Endothelial cell of umbilical vein (primary cell): ENCODE measurements around the gene EFTUD2. TPM values are rescaled to one million over a fixed set of nuclear protein-coding genes. Genes with fewer than 3 reads are reported as not detected.

ENCODE experiments used
- BruUV-seq: library from RNA; stranded (reverse); fragments of 400-500 nt; replicated peaks from 2 replicates; lab custom pipeline; 2021; lab: Mats Ljungman, UMichigan
- CTCF ChIA-PET: fragments of 300-600, 350-600 bp; sonication (Branson Sonifier 250); formaldehyde crosslinking; loops from one replicate; lab custom pipeline; 2021; ENCODE audit warnings: antibody characterized with exemption, inconsistent platforms; lab: Charles Lee
- POLR2A ChIA-PET: fragments of 300-600, 350-600 bp; sonication (Branson Sonifier 250); formaldehyde crosslinking; loops from one replicate; lab custom pipeline; 2021; ENCODE audit warnings: antibody characterized with exemption, inconsistent platforms; lab: Charles Lee
- DNase-seq: peaks from one replicate; pipeline ENCODE4 v3.0.0-alpha.2; 2011; ENCODE audit warnings: low read depth, low spot score
- FAIRE-seq: peaks from 2 replicates; lab custom pipeline; 2011; peaks lifted over from hg19 to GRCh38; lab: Jason Lieb, UNC
- H2AFZ ChIP-seq: 2 replicates; pipeline ENCODE4 v1.6.0; 2012; ENCODE audit warnings: low read depth, low read length, control low read depth, inconsistent platforms
- H3K27ac ChIP-seq: 2 replicates; pipeline ENCODE4 v1.5.1; 2011; ENCODE audit warnings: low read depth, mild to moderate bottlenecking, control low read depth, low read length, moderate library complexity; ENCODE audit not compliant: insufficient read depth
- H3K27me3 ChIP-seq, 2 experiments: 2 replicates each; pipeline versions ENCODE4 v1.6.0 to v1.6.1; 2011; ENCODE audit warnings: low read length in 2 of 2, mixed read lengths in 1 of 2; ENCODE audit not compliant: control insufficient read depth in 2 of 2, insufficient read depth in 2 of 2
- H3K36me3 ChIP-seq, 2 experiments: 2 replicates in 1 of 2; 3 replicates in 1 of 2; pipeline ENCODE4 v1.5.1; 2011; ENCODE audit warnings: low read length in 2 of 2, mild to moderate bottlenecking in 1 of 2, moderate library complexity in 1 of 2; ENCODE audit not compliant: control insufficient read depth in 2 of 2, insufficient read depth in 2 of 2; ENCODE audit errors: extremely low read depth in 1 of 2
- H3K4me1 ChIP-seq: 3 replicates; pipeline ENCODE4 v1.5.1; 2011; ENCODE audit warnings: mild to moderate bottlenecking, low read length; ENCODE audit not compliant: control insufficient read depth, insufficient read depth; ENCODE audit errors: extremely low read depth
- H3K4me2 ChIP-seq: 2 replicates; pipeline ENCODE4 v1.6.1; 2011; ENCODE audit warnings: low read length, control low read depth, mixed read lengths; ENCODE audit not compliant: insufficient read depth
- H3K4me3 ChIP-seq, 3 experiments: fragments of 200-600 bp in 1 of 3; sonication (generic), shearing (Covaris generic) in 1 of 3; replicated peaks in 1 of 3; 2 replicates each; pipeline ENCODE4 v1.5.1; 2011 to 2016; ENCODE audit warnings: control low read depth in 3 of 3, low read length in 3 of 3, mild to moderate bottlenecking in 2 of 3, inconsistent platforms in 1 of 3, low read depth in 1 of 3, moderate library complexity in 1 of 3; ENCODE audit not compliant: insufficient read depth in 1 of 3
- H3K79me2 ChIP-seq: 2 replicates; pipeline ENCODE4 v1.6.0; 2012; ENCODE audit warnings: low read length, inconsistent platforms; ENCODE audit not compliant: control insufficient read depth, insufficient read depth
- H3K9ac ChIP-seq: replicated peaks from 2 replicates; pipeline ENCODE3; 2011; ENCODE audit warnings: low read length, control low read depth; ENCODE audit not compliant: insufficient read depth; ENCODE audit errors: extremely low read depth
- H3K9me1 ChIP-seq: replicated peaks from 3 replicates; pipeline ENCODE4 v1.6.0; 2011; ENCODE audit warnings: mild to moderate bottlenecking, low read length; ENCODE audit not compliant: control insufficient read depth, insufficient read depth; ENCODE audit errors: extremely low read depth
- H3K9me3 ChIP-seq: replicated peaks from 2 replicates; pipeline ENCODE4 v1.5.1; 2012; ENCODE audit warnings: low read length, inconsistent platforms; ENCODE audit not compliant: control insufficient read depth, insufficient read depth
- H4K20me1 ChIP-seq: replicated peaks from 2 replicates; pipeline ENCODE3; 2011; ENCODE audit warnings: mild to moderate bottlenecking, low read length; ENCODE audit not compliant: control insufficient read depth, insufficient read depth; ENCODE audit errors: extremely low read depth
- EZH2 ChIP-seq: IDR thresholded peaks from 2 replicates; pipeline ENCODE4 v1.6.1; 2012; ENCODE audit warnings: borderline replicate concordance, low read depth, mild to moderate bottlenecking, moderate library complexity, low read length, inconsistent platforms; ENCODE audit not compliant: severe bottlenecking
- FOS ChIP-seq: IDR thresholded peaks from 2 replicates; pipeline ENCODE4 v1.6.1; 2011; ENCODE audit warnings: mild to moderate bottlenecking, low read length, moderate library complexity, borderline replicate concordance; ENCODE audit not compliant: insufficient read depth
- GATA2 ChIP-seq: IDR thresholded peaks from 2 replicates; pipeline ENCODE4 v1.7.0; 2011; ENCODE audit warnings: low read depth, mild to moderate bottlenecking, moderate library complexity, mixed read lengths, low read length; ENCODE audit not compliant: insufficient read length, insufficient read depth
- JUN ChIP-seq: IDR thresholded peaks from 2 replicates; pipeline ENCODE4 v1.6.1; 2011; ENCODE audit warnings: borderline replicate concordance, low read depth; ENCODE audit not compliant: insufficient read length, insufficient read depth
- MAX ChIP-seq: IDR thresholded peaks from 2 replicates; pipeline ENCODE4 v1.6.1; 2011; ENCODE audit not compliant: insufficient read depth, insufficient read length
- MYC ChIP-seq: IDR thresholded peaks from one replicate; pipeline ENCODE4 v1.6.1; 2011; ENCODE audit warnings: mild to moderate bottlenecking, low read depth, low read length
- POLR2A ChIP-seq: IDR thresholded peaks from 2 replicates; pipeline ENCODE4 v1.6.1; 2012; ENCODE audit warnings: low read depth, mild to moderate bottlenecking, control low read depth, low read length
- POLR2AphosphoS5 ChIP-seq: IDR thresholded peaks from 2 replicates; pipeline ENCODE4 v1.6.1; 2012; ENCODE audit warnings: low read depth, mild to moderate bottlenecking, control low read depth, low read length, moderate library complexity; ENCODE audit not compliant: insufficient read depth
- dilution Hi-C: fragments of 300-500 bp; cut with MboI; formaldehyde crosslinking; loops from one replicate; pipeline ENCODE4 v1.15.0; 2019; ENCODE audit warnings: low sequenced_read_pairs; ENCODE audit not compliant: extremely low pct_ligation_motif_present
- intact Hi-C: fragments of 100-400 bp; cut with micrococcal nuclease; formaldehyde crosslinking; loops from one replicate; pipeline ENCODE4 v1.10.0; 2022
- polyA plus RNA-seq, 4 experiments: library from polyadenylated mRNA; depleted of rRNA in 3 of 4; stranded (reverse) in 3 of 4; unstranded in 1 of 4; fragments of >200 nt; gene quantifications; 2 replicates each; pipeline versions ENCODE4 v1.2.1 to v1.2.3, GENCODE V29; 2011 to 2012; ENCODE audit warnings: missing spikeins in 1 of 4
- total RNA-seq: library from RNA; stranded (reverse); gene quantifications from 2 replicates; pipeline ENCODE4 v1.2.3, GENCODE V29; 2021

Gene EFTUD2
- total and polyA plus RNA-seq, 2 donors (not counting 3 experiments of a cell fraction or from before 2014, with no cell fraction given): 125 to 170 TPM

- Histone ChIP-seq H3K79me2 (no peaks in the 10 kb centered on the region), H4K20me1 (no peaks in the 10 kb centered on the region), H3K4me1 (peaks cover 14% of the 10 kb centered on the region), H3K9me3 (no peaks in the 10 kb centered on the region), H3K9ac (no peak overlapping the region), H3K9me1 (no peaks in the 10 kb centered on the region), H3K27ac (peak overlapping the region; percentile 15), H3K36me3 (peaks cover 21 to 36% of the 10 kb centered on the region in 2 experiments), H3K27me3 (no peaks in the 10 kb centered on the region), H2AFZ (no peak overlapping the region), H3K4me2 (no peak overlapping the region), H3K4me3 (no peak overlapping the region)
- TF ChIP-seq GATA2: peak; percentile 21
- no peak for TF ChIP-seq EZH2
- no peak for TF ChIP-seq FOS
- no peak for TF ChIP-seq MAX
- no peak for TF ChIP-seq MYC
- TF ChIP-seq JUN: peak; percentile 52
- TF ChIP-seq POLR2AphosphoS5: no peak
- no peak for TF ChIP-seq POLR2A
- dilution Hi-C loops: loop anchor here (25.0 kb wide), 1 partner anchor 101 kb away; the partner anchor contains the start of gene ADAM11
- peak; percentile 64 for FAIRE-seq
- intact Hi-C loops: no loop called here
- BruUV-seq: no TSS peak
- peak; percentile 86 for DNase-seq
- ChIA-PET POLR2A (interaction anchor here (0.7 kb wide), 1 partner anchor 9 kb away, joined by 4 read pairs; no protein-coding TSS in a partner anchor), CTCF (interaction anchor here (1.0 to 16.1 kb wide), 10 partner anchors 10 to 126 kb away, joined by 3 to 368 read pairs (median 4); no protein-coding TSS in a partner anchor)
Measured at GRCh38 chr17:44863061-44863918, 36.0 kb downstream of the EFTUD2 start.
